HG02678 (cell line): ENCODE data around the gene NME8.
A peak's percentile ranks its signal among the peaks of the same experiment; 100 is the strongest.

Source experiments
- ATAC-seq: cut with Tn5 transposase; IDR thresholded peaks from one replicate; pipeline ENCODE4 v1.9.1; 2021; ENCODE audit warnings: mild to moderate bottlenecking, moderate library complexity; ENCODE audit not compliant: unreplicated experiment

Gene NME8

GRCh38 chr7:37933018-37933566 is 84.7 kb downstream of the NME8 start:
- ATAC-seq: no peak

GRCh38 chr7:37942934-37943610 is 94.7 kb downstream of the NME8 start:
- ATAC-seq: no peak

GRCh38 chr7:37943905-37944736 is 95.7 kb downstream of the NME8 start:
- peak; percentile 40 for ATAC-seq

GRCh38 chr7:37944737-37945054 is 96.3 kb downstream of the NME8 start:
- no peak for ATAC-seq

GRCh38 chr7:37945336-37945735 is 96.9 kb downstream of the NME8 start:
- ATAC-seq: no peak

- no peak for ATAC-seq
Observed at GRCh38 chr7:37947138-37947940, 98.9 kb downstream of the NME8 start.

GRCh38 chr7:37947941-37948210 is 99.5 kb downstream of the NME8 start:
- ATAC-seq: no peak
